Suprapubic skin (tissue), 3 donors: ENCODE data around the gene ABI3BP.

ENCODE experiments used
- POLR2AphosphoS5 ChIP-seq, 3 donors: sonication (generic); formaldehyde crosslinking; IDR thresholded peaks; one replicate each; pipeline ENCODE4 v1.6.1; 2017; ENCODE audit warnings: antibody characterized with exemption in 3 of 3
- TF ChIP-seq, protein P1 (sequence below), 2 donors: fragments of 200-600 bp in 1 of 2; fragments of 450-650 bp in 1 of 2; sonication (generic) in 1 of 2; IDR thresholded peaks; one replicate each; pipeline ENCODE4 v1.5.1; 2016 to 2019; ENCODE audit warnings: antibody characterized with exemption in 2 of 2, mild to moderate bottlenecking in 1 of 2, moderate library complexity in 1 of 2

DNA sequence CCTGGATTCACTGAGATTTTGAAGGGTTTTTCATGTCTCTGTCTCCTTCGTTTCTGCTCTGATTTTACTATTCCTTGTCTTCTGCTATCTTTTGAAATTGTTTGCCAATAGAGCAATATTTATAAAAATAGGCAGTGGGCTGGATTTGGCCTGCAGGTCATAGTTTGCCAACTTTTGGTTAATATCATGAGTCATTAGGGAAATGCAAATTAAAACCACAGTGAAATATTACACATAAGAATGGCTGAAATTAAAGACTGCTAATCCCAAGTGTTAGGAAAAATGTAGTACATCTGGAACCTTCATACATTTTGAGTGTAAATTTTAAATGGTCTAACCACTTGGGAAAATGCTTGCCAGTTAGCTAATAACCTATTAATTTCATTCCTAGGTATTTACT, 56.3 kb downstream of the ABI3BP start:
- TF ChIP-seq, protein P1, sequence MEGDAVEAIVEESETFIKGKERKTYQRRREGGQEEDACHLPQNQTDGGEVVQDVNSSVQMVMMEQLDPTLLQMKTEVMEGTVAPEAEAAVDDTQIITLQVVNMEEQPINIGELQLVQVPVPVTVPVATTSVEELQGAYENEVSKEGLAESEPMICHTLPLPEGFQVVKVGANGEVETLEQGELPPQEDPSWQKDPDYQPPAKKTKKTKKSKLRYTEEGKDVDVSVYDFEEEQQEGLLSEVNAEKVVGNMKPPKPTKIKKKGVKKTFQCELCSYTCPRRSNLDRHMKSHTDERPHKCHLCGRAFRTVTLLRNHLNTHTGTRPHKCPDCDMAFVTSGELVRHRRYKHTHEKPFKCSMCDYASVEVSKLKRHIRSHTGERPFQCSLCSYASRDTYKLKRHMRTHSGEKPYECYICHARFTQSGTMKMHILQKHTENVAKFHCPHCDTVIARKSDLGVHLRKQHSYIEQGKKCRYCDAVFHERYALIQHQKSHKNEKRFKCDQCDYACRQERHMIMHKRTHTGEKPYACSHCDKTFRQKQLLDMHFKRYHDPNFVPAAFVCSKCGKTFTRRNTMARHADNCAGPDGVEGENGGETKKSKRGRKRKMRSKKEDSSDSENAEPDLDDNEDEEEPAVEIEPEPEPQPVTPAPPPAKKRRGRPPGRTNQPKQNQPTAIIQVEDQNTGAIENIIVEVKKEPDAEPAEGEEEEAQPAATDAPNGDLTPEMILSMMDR (IDR thresholded peaks at IDR 0.05): no peak
- no peak for TF ChIP-seq POLR2AphosphoS5 (IDR thresholded peaks at IDR 0.05)
